ENCODE results near the gene LETMD1.
"Not testable (repeated sequence)": the region's sequence is repeated elsewhere in the genome, so short reads cannot be mapped to it uniquely, and the experiment has no call there.

The LETMD1 gene

GRCh38 chr12:51047655-51048540 is at the start of gene LETMD1:
TSS of gene LETMD1 (plus strand) at chr12:51048327. CDS start at chr12:51048357, 30 bp downstream.
- DNase-seq (ENCODE audit: low read depth in 2 of 2): peak; percentile 81 to 87

GRCh38 chr12:50999093-50999492 is 49.0 kb upstream of the LETMD1 start:
- DNase-seq (ENCODE audit: low read depth in 2 of 2): no peak

- no peak for DNase-seq (ENCODE audit: low read depth in 2 of 2)
Measured at GRCh38 chr12:51000245-51000644, 47.9 kb upstream of the LETMD1 start.

GRCh38 chr12:51001799-51002198 is 46.3 kb upstream of the LETMD1 start:
- no peak for DNase-seq (ENCODE audit: low read depth in 2 of 2)

GRCh38 chr12:51004504-51004903 is 43.6 kb upstream of the LETMD1 start:
- no peak for DNase-seq (ENCODE audit: low read depth in 2 of 2)

- no peak for DNase-seq (ENCODE audit: low read depth in 2 of 2)
Measured at GRCh38 chr12:51005030-51005429, 43.1 kb upstream of the LETMD1 start.

GRCh38 chr12:51005671-51006070 is 42.5 kb upstream of the LETMD1 start:
- DNase-seq (ENCODE audit: low read depth in 2 of 2): no peak

- DNase-seq (ENCODE audit: low read depth in 2 of 2): no peak
Measured at GRCh38 chr12:51008329-51009055, 39.6 kb upstream of the LETMD1 start.

GRCh38 chr12:51009056-51009440 is 39.1 kb upstream of the LETMD1 start:
- peak in 1 of 2 donors; percentile 29 for DNase-seq (ENCODE audit: low read depth in 2 of 2)

GRCh38 chr12:51011955-51012354 is 36.2 kb upstream of the LETMD1 start:
- no peak for DNase-seq (ENCODE audit: low read depth in 2 of 2)

- no peak for DNase-seq (ENCODE audit: low read depth in 2 of 2)
Measured at GRCh38 chr12:51012570-51013236, 35.4 kb upstream of the LETMD1 start.

- no peak for DNase-seq (ENCODE audit: low read depth in 2 of 2)
Measured at GRCh38 chr12:51013441-51013840, 34.7 kb upstream of the LETMD1 start.

- not testable (repeated sequence) for DNase-seq (ENCODE audit: low read depth in 2 of 2)
Measured at GRCh38 chr12:51014467-51014866, 33.7 kb upstream of the LETMD1 start.

GRCh38 chr12:51017452-51017851 is 30.7 kb upstream of the LETMD1 start:
- DNase-seq (ENCODE audit: low read depth in 2 of 2): no peak

- DNase-seq (ENCODE audit: low read depth in 2 of 2): no peak
Measured at GRCh38 chr12:51018956-51019355, 29.2 kb upstream of the LETMD1 start.

- DNase-seq (ENCODE audit: low read depth in 2 of 2): no peak
Measured at GRCh38 chr12:51019927-51020326, 28.2 kb upstream of the LETMD1 start.

GRCh38 chr12:51020448-51021182 is 27.5 kb upstream of the LETMD1 start:
- no peak for DNase-seq (ENCODE audit: low read depth in 2 of 2)

- DNase-seq (ENCODE audit: low read depth in 2 of 2): no peak
Measured at GRCh38 chr12:51021694-51022093, 26.4 kb upstream of the LETMD1 start.

GRCh38 chr12:51023625-51024382 is 24.3 kb upstream of the LETMD1 start:
- no peak for DNase-seq (ENCODE audit: low read depth in 2 of 2)

GRCh38 chr12:51025338-51025835 is 22.7 kb upstream of the LETMD1 start:
- no peak for DNase-seq (ENCODE audit: low read depth in 2 of 2)

Measured in stimulated activated CD8-positive, alpha-beta memory T cell treated with anti-CD3 and anti-CD28 coated beads, Interleukin-15, amount 100 ng/mL, for 48 hours (primary cell).